NB4 (cell line): ENCODE results near the gene RTP3.

ENCODE experiments used
- MYC ChIP-seq: IDR thresholded peaks from 2 replicates; pipeline ENCODE4 v1.6.1; 2011; ENCODE audit warnings: low read depth, low read length
- POLR2A ChIP-seq: IDR thresholded peaks from 2 replicates; pipeline ENCODE4 v1.6.1; 2011; ENCODE audit warnings: mild to moderate bottlenecking; ENCODE audit not compliant: insufficient read length; ENCODE audit errors: extremely low read depth
- TF ChIP-seq, protein P1 (sequence below): IDR thresholded peaks from one replicate; pipeline ENCODE4 v1.5.1; 2012; ENCODE audit warnings: low read depth, low read length
- TF ChIP-seq, protein P2 (sequence below): IDR thresholded peaks from 2 replicates; pipeline ENCODE4 v1.6.1; 2011; ENCODE audit warnings: low read depth, low read length

DNA sequence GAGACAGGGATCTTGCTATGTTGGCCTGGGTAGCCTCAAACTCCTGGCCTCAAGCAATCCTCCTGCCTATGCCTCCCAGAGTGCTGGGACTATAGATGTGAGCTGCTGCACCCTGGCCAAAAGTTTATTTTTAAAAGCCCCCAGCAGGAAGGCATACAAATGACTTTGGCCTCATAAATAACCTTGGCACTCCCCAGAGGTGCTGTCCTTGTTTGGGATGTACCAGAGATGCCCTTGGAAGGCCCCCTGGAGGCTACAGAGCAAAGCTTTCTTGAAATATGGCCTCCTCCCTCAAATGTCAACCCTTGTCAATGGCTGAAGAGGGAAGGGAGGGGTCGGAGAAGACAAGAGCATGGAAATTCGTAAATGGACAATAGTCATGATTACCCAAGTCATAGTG, 14.0 kb upstream of the RTP3 start:
- TF ChIP-seq, protein P1, sequence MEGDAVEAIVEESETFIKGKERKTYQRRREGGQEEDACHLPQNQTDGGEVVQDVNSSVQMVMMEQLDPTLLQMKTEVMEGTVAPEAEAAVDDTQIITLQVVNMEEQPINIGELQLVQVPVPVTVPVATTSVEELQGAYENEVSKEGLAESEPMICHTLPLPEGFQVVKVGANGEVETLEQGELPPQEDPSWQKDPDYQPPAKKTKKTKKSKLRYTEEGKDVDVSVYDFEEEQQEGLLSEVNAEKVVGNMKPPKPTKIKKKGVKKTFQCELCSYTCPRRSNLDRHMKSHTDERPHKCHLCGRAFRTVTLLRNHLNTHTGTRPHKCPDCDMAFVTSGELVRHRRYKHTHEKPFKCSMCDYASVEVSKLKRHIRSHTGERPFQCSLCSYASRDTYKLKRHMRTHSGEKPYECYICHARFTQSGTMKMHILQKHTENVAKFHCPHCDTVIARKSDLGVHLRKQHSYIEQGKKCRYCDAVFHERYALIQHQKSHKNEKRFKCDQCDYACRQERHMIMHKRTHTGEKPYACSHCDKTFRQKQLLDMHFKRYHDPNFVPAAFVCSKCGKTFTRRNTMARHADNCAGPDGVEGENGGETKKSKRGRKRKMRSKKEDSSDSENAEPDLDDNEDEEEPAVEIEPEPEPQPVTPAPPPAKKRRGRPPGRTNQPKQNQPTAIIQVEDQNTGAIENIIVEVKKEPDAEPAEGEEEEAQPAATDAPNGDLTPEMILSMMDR, result peak; percentile 14
- TF ChIP-seq POLR2A, result no peak
- no peak for TF ChIP-seq MYC
- TF ChIP-seq, protein P2, sequence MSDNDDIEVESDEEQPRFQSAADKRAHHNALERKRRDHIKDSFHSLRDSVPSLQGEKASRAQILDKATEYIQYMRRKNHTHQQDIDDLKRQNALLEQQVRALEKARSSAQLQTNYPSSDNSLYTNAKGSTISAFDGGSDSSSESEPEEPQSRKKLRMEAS, result no peak
